Renal cortex interstitium (tissue), 3 donors: Measurements from ENCODE around the gene FXR2. TPM values are rescaled to one million over a fixed set of nuclear protein-coding genes. Genes with fewer than 3 reads are reported as not detected.

Source experiments
- polyA plus RNA-seq, 3 donors: library from polyadenylated mRNA; unstranded; fragments of 120-200 nt; gene quantifications; one replicate each; pipeline ENCODE4 v1.2.1, GENCODE V29; 2013; ENCODE audit not compliant: insufficient read length in 3 of 3

Gene FXR2
- polyA plus RNA-seq, 3 donors: 49.6 to 51.8 (median 51.3) TPM

Other genes with a start within 250 kb of the FXR2 start
- 1 to 10 TPM; 5.1 to 9.0 (median 6.0) TPM for gene TNK1, start 233.8 kb downstream of the FXR2 start, polyA plus RNA-seq
- gene PLSCR3, start 220.4 kb downstream of the FXR2 start, polyA plus RNA-seq: 10 to 100 TPM; 28.8 to 41.5 (median 41.4) TPM
- gene TMEM256, start 210.8 kb downstream of the FXR2 start, polyA plus RNA-seq: 10 to 100 TPM; 81.9 to 99.2 (median 87.3) TPM
- gene NLGN2, start 207.1 kb downstream of the FXR2 start, polyA plus RNA-seq: 10 to 100 TPM; 21.4 to 36.4 (median 29.0) TPM
- gene SPEM1, start 194.6 kb downstream of the FXR2 start, polyA plus RNA-seq: under 1 TPM in 2 of 3 donors, not detected in 1; 0.10 to 0.22 TPM
- gene SPEM2, start 189.3 kb downstream of the FXR2 start, polyA plus RNA-seq: not detected
- not detected for gene SPEM3, start 186.0 kb downstream of the FXR2 start, polyA plus RNA-seq
- gene TMEM102, start 179.5 kb downstream of the FXR2 start, polyA plus RNA-seq: 1 to 10 TPM; 3.4 to 5.2 (median 4.6) TPM
- gene FGF11, start 175.4 kb downstream of the FXR2 start, polyA plus RNA-seq: 10 to 100 TPM in 1 of 3 donors, 1 to 10 TPM in 2; 5.6 to 12.6 (median 8.0) TPM
- 10 to 100 TPM in 2 of 3 donors, 1 to 10 TPM in 1; 9.3 to 10.7 (median 10.4) TPM for gene CHRNB1, start 169.8 kb downstream of the FXR2 start, polyA plus RNA-seq
- gene ZBTB4, start 135.3 kb downstream of the FXR2 start, polyA plus RNA-seq: 10 to 100 TPM; 34.9 to 54.9 (median 40.9) TPM
- under 1 TPM in 2 of 3 donors, not detected in 1; 0.26 TPM for gene SLC35G6, start 133.5 kb downstream of the FXR2 start, polyA plus RNA-seq
- gene POLR2A, start 130.5 kb downstream of the FXR2 start, polyA plus RNA-seq: 100 to 1,000 TPM; 131 to 134 (median 134) TPM
- 10 to 100 TPM; 19.0 to 26.6 (median 26.6) TPM for gene TNFSF12, start 65.8 kb downstream of the FXR2 start, polyA plus RNA-seq
- 10 to 100 TPM; 10.4 to 17.2 (median 12.5) TPM for gene TNFSF13, start 56.1 kb downstream of the FXR2 start, polyA plus RNA-seq
- 10 to 100 TPM; 61.6 to 86.9 (median 83.7) TPM for gene SENP3, start 53.0 kb downstream of the FXR2 start, polyA plus RNA-seq
- 10 to 100 TPM; 56.7 to 63.5 (median 62.6) TPM for gene CD68, start 35.3 kb downstream of the FXR2 start, polyA plus RNA-seq
- 100 to 1,000 TPM; 103 to 119 (median 114) TPM for gene MPDU1, start 31.0 kb downstream of the FXR2 start, polyA plus RNA-seq
- gene SOX15, start 24.8 kb downstream of the FXR2 start, polyA plus RNA-seq: 1 to 10 TPM; 2.9 to 4.4 (median 4.0) TPM
- gene SAT2, start 12.9 kb upstream of the FXR2 start, polyA plus RNA-seq: 100 to 1,000 TPM; 141 to 156 (median 145) TPM
- gene SHBG, start 15.2 kb upstream of the FXR2 start, polyA plus RNA-seq: 1 to 10 TPM; 3.4 to 4.7 (median 4.0) TPM
- gene ATP1B2, start 36.0 kb upstream of the FXR2 start, polyA plus RNA-seq: 10 to 100 TPM; 20.7 to 22.9 (median 21.0) TPM
- gene TP53, start 72.6 kb upstream of the FXR2 start, polyA plus RNA-seq: 10 to 100 TPM; 70.5 to 75.4 (median 73.3) TPM
- gene WRAP53, start 73.6 kb upstream of the FXR2 start, polyA plus RNA-seq: 10 to 100 TPM; 12.4 to 15.3 (median 12.9) TPM
- gene EFNB3, start 90.3 kb upstream of the FXR2 start, polyA plus RNA-seq: 10 to 100 TPM; 19.9 to 27.6 (median 21.5) TPM
- under 1 TPM; 0.26 to 0.32 (median 0.29) TPM for gene DNAH2, start 102.8 kb upstream of the FXR2 start, polyA plus RNA-seq
- 10 to 100 TPM; 20.9 to 35.4 (median 28.3) TPM for gene KDM6B, start 219.3 kb upstream of the FXR2 start, polyA plus RNA-seq
- gene TMEM88, start 240.2 kb upstream of the FXR2 start, polyA plus RNA-seq: 10 to 100 TPM; 22.5 to 30.2 (median 24.3) TPM
- gene NAA38, start 242.7 kb upstream of the FXR2 start, polyA plus RNA-seq: 100 to 1,000 TPM in 2 of 3 donors, 10 to 100 TPM in 1; 64.5 to 134 (median 104) TPM
- 10 to 100 TPM; 23.4 to 29.0 (median 26.2) TPM for gene CYB5D1, start 243.1 kb upstream of the FXR2 start, polyA plus RNA-seq